ENCODE data around the gene GPR68.
A peak's percentile ranks its signal among the peaks of the same experiment; 100 is the strongest.
"Not testable (repeated sequence)": the region's sequence is repeated elsewhere in the genome, so short reads cannot be mapped to it uniquely, and the experiment has no call there.

The GPR68 gene

GRCh38 chr14:91272341-91273272 lies 28.1 kb upstream of the GPR68 start:
- no peak for DNase-seq

GRCh38 chr14:91271639-91272038 lies 27.1 kb upstream of the GPR68 start:
- DNase-seq = no peak

- DNase-seq = no peak
These were observed 26.1 kb upstream of the GPR68 start for GRCh38 chr14:91270619-91271018.

- DNase-seq = no peak
These were observed 25.7 kb upstream of the GPR68 start for GRCh38 chr14:91270188-91270587.

- peak; percentile 54 for DNase-seq
These were observed 24.8 kb upstream of the GPR68 start for GRCh38 chr14:91269076-91269991.

- DNase-seq = no peak
These were observed 23.5 kb upstream of the GPR68 start for GRCh38 chr14:91267965-91268437.

GRCh38 chr14:91266276-91266675 lies 21.8 kb upstream of the GPR68 start:
- not testable (repeated sequence) for DNase-seq

GRCh38 chr14:91265404-91265803 lies 20.9 kb upstream of the GPR68 start:
- no peak for DNase-seq

- no peak for DNase-seq
These were observed 19.9 kb upstream of the GPR68 start for GRCh38 chr14:91264151-91265150.

GRCh38 chr14:91263329-91263728 lies 18.8 kb upstream of the GPR68 start:
- DNase-seq = no peak

- DNase-seq = no peak
These were observed 17.6 kb upstream of the GPR68 start for GRCh38 chr14:91261986-91262549.

- DNase-seq = no peak
These were observed 16.6 kb upstream of the GPR68 start for GRCh38 chr14:91261115-91261514.

- no peak for DNase-seq
These were observed 14.4 kb upstream of the GPR68 start for GRCh38 chr14:91258876-91259275.

- no peak for DNase-seq
These were observed 13.6 kb upstream of the GPR68 start for GRCh38 chr14:91258011-91258618.

GRCh38 chr14:91257328-91258010 lies 13.0 kb upstream of the GPR68 start:
- DNase-seq = no peak

- no peak for DNase-seq
These were observed 12.2 kb upstream of the GPR68 start for GRCh38 chr14:91256661-91257060.

- DNase-seq = no peak
These were observed 10.7 kb upstream of the GPR68 start for GRCh38 chr14:91255026-91255695.

- DNase-seq = no peak
These were observed 10.0 kb upstream of the GPR68 start for GRCh38 chr14:91254461-91254860.

- no peak for DNase-seq
These were observed 9.4 kb upstream of the GPR68 start for GRCh38 chr14:91253795-91254323.
